Neuronal stem cell (in vitro differentiated cells): ENCODE measurements around the gene NPAS3.

Experiments used
- DNase-seq: peaks from one replicate; pipeline ENCODE4 v3.0.0-alpha.2; 2013; ENCODE audit warnings: low spot score
- H2AFZ ChIP-seq: one replicate; pipeline ENCODE4 v1.6.1; 2013; ENCODE audit warnings: mild to moderate bottlenecking, low read length, inconsistent platforms
- H2AK5ac ChIP-seq: 2 replicates; pipeline ENCODE4 v1.6.1; 2013; ENCODE audit warnings: low read depth, mild to moderate bottlenecking, inconsistent platforms, low read length, moderate library complexity, mixed read lengths
- H2BK120ac ChIP-seq: 2 replicates; pipeline ENCODE4 v1.6.1; 2013; ENCODE audit warnings: low read depth, mild to moderate bottlenecking, inconsistent platforms, low read length, moderate library complexity, mixed read lengths
- H2BK12ac ChIP-seq: one replicate; pipeline ENCODE4 v1.6.1; 2013; ENCODE audit warnings: low read length, inconsistent platforms
- H2BK15ac ChIP-seq: 2 replicates; pipeline ENCODE4 v1.6.1; 2013; ENCODE audit warnings: mild to moderate bottlenecking, low read length, inconsistent platforms, mixed read lengths
- H2BK5ac ChIP-seq: one replicate; pipeline ENCODE4 v1.6.1; 2013; ENCODE audit warnings: inconsistent platforms, mild to moderate bottlenecking, low read length, moderate library complexity
- H3K14ac ChIP-seq: one replicate; pipeline ENCODE4 v1.6.1; 2013; ENCODE audit warnings: low read length, inconsistent platforms
- H3K18ac ChIP-seq: 2 replicates; pipeline ENCODE4 v1.6.1; 2013; ENCODE audit warnings: low read length, inconsistent platforms
- H3K23ac ChIP-seq: 2 replicates; pipeline ENCODE4 v1.6.1; 2013; ENCODE audit warnings: low read depth, mild to moderate bottlenecking, mixed read lengths, low read length, inconsistent platforms; ENCODE audit not compliant: poor library complexity
- H3K27ac ChIP-seq: replicated peaks from 3 replicates; pipeline ENCODE4 v1.5.1; 2013; ENCODE audit warnings: low read length, inconsistent platforms
- H3K27me3 ChIP-seq, 3 experiments: 2 replicates each; pipeline ENCODE4 v1.6.1; 2013; ENCODE audit warnings: low read length in 3 of 3, mild to moderate bottlenecking in 2 of 3, inconsistent platforms in 1 of 3, low read depth in 1 of 3, mixed read lengths in 1 of 3, moderate library complexity in 1 of 3; ENCODE audit not compliant: control insufficient read depth in 3 of 3, insufficient read depth in 3 of 3
- H3K36me3 ChIP-seq, 2 donors: replicated peaks in 1 of 2; 2 replicates each; pipeline ENCODE4 v1.6.1; 2013; ENCODE audit warnings: low read length in 2 of 2; ENCODE audit not compliant: control insufficient read depth in 2 of 2, insufficient read depth in 2 of 2
- H3K4ac ChIP-seq: 2 replicates; pipeline ENCODE4 v1.6.1; 2013; ENCODE audit warnings: inconsistent platforms, mild to moderate bottlenecking, low read length, moderate library complexity
- H3K4me1 ChIP-seq, 2 donors: 1 replicate in 1 of 2; 2 replicates in 1 of 2; pipeline ENCODE4 v1.6.1; 2013; ENCODE audit warnings: low read length in 2 of 2, low read depth in 1 of 2; ENCODE audit not compliant: control insufficient read depth in 2 of 2, insufficient read depth in 1 of 2
- H3K4me2 ChIP-seq: one replicate; pipeline ENCODE4 v1.6.1; 2013; ENCODE audit warnings: mild to moderate bottlenecking, low read length, inconsistent platforms; ENCODE audit not compliant: insufficient read depth, poor library complexity, severe bottlenecking
- H3K4me3 ChIP-seq, 2 donors: 2 replicates each; pipeline ENCODE4 v1.5.1; 2013; ENCODE audit warnings: low read length in 2 of 2, mild to moderate bottlenecking in 2 of 2, inconsistent platforms in 1 of 2, moderate library complexity in 1 of 2
- H3K79me1 ChIP-seq: one replicate; pipeline ENCODE4 v1.6.1; 2013; ENCODE audit warnings: low read depth, mild to moderate bottlenecking, inconsistent platforms, low read length, moderate library complexity
- H3K9ac ChIP-seq: one replicate; pipeline ENCODE4 v1.6.1; 2013; ENCODE audit warnings: mild to moderate bottlenecking, low read depth, low read length, inconsistent platforms; ENCODE audit not compliant: poor library complexity
- H3K9me3 ChIP-seq, 2 donors: replicated peaks in 1 of 2; 2 replicates each; pipeline versions ENCODE3 to v1.6.1; 2013; ENCODE audit warnings: low read length in 2 of 2, mild to moderate bottlenecking in 2 of 2, inconsistent platforms in 1 of 2, low read depth in 1 of 2, mixed read lengths in 1 of 2, moderate library complexity in 1 of 2; ENCODE audit not compliant: control insufficient read depth in 2 of 2, insufficient read depth in 1 of 2
- H4K8ac ChIP-seq: one replicate; pipeline ENCODE4 v1.6.1; 2013; ENCODE audit warnings: low read depth, mild to moderate bottlenecking, inconsistent platforms, low read length, moderate library complexity
- H4K91ac ChIP-seq: one replicate; pipeline ENCODE4 v1.6.1; 2013; ENCODE audit warnings: low read length, low read depth, mild to moderate bottlenecking, inconsistent platforms; ENCODE audit not compliant: poor library complexity
- WGBS, 2 donors: extraction: QIAGEN DNeasy Blood & Tissue Kit; methylation state at CpG; one replicate each; pipeline ENCODE4 v1.1.7; 2013; ENCODE audit warnings: missing lambda C conversion rate in 2 of 2, mixed read lengths in 1 of 2; ENCODE audit not compliant: insufficient read length in 2 of 2, insufficient replicate concordance in 1 of 2; ENCODE audit errors: extremely low coverage in 2 of 2; 5-methylcytosine and 5-hydroxymethylcytosine counted together

The NPAS3 gene

GRCh38 chr14:32913725-32914124 lies 25.0 kb upstream of the NPAS3 start:
- Histone ChIP-seq H2BK15ac (no peak overlapping the region), H2AK5ac (no peak overlapping the region), H3K14ac (no peak overlapping the region), H3K4me1 (peaks cover 0 to 1% of the 10 kb centered on the region in 2 donors), H3K79me1 (no peaks in the 10 kb centered on the region), H3K23ac (no peak overlapping the region), H3K4me3 (no peak overlapping the region), H3K27ac (no peak overlapping the region), H3K18ac (no peak overlapping the region), H3K36me3 (no peaks in the 10 kb centered on the region), H2BK12ac (no peak overlapping the region), H3K4me2 (no peak overlapping the region), H4K91ac (no peak overlapping the region), H3K4ac (no peak overlapping the region), H4K8ac (no peak overlapping the region), H2BK5ac (no peak overlapping the region), H3K9me3 (peaks cover 4 to 7% of the 10 kb centered on the region in 2 donors), H2AFZ (no peak overlapping the region), H3K9ac (no peak overlapping the region), H2BK120ac (no peak overlapping the region), H3K27me3 (no peaks in the 10 kb centered on the region)
- DNase-seq: no peak
- WGBS, 2 donors: no CpG with 5 or more reads among the region's 3 CpGs

- no peak overlapping the region for H2BK5ac ChIP-seq
- H3K4ac ChIP-seq: no peak overlapping the region
- no peaks in the 10 kb centered on the region for H3K79me1 ChIP-seq
- H3K9me3 ChIP-seq: peaks cover 4 to 12% of the 10 kb centered on the region in 2 donors
- no peak overlapping the region for H2BK15ac ChIP-seq
- no peaks in the 10 kb centered on the region for H3K27me3 ChIP-seq
- no peak overlapping the region for H3K23ac ChIP-seq
- H3K4me3 ChIP-seq: no peak overlapping the region
- H4K8ac ChIP-seq: no peak overlapping the region
- no peak overlapping the region for H3K4me2 ChIP-seq
- H3K27ac ChIP-seq: no peak overlapping the region
- H3K14ac ChIP-seq: no peak overlapping the region
- WGBS, 2 donors: no CpG with 5 or more reads among the region's 6 CpGs
- H2AFZ ChIP-seq: no peak overlapping the region
- no peak overlapping the region for H2BK120ac ChIP-seq
- H3K4me1 ChIP-seq: peaks cover 0 to 1% of the 10 kb centered on the region in 2 donors
- no peak for DNase-seq
- no peak overlapping the region for H3K9ac ChIP-seq
- no peaks in the 10 kb centered on the region for H3K36me3 ChIP-seq
- H4K91ac ChIP-seq: no peak overlapping the region
- H2BK12ac ChIP-seq: no peak overlapping the region
- H2AK5ac ChIP-seq: no peak overlapping the region
- H3K18ac ChIP-seq: no peak overlapping the region
These were observed 24.3 kb upstream of the NPAS3 start for GRCh38 chr14:32914391-32914790.

GRCh38 chr14:32920696-32921276 lies 17.9 kb upstream of the NPAS3 start:
- H4K91ac ChIP-seq: no peak overlapping the region
- no peak overlapping the region for H3K4ac ChIP-seq
- no peak overlapping the region for H3K18ac ChIP-seq
- no peak overlapping the region for H3K27ac ChIP-seq
- H3K14ac ChIP-seq: no peak overlapping the region
- H2AK5ac ChIP-seq: no peak overlapping the region
- H4K8ac ChIP-seq: no peak overlapping the region
- no peak overlapping the region for H2BK12ac ChIP-seq
- no peak overlapping the region for H2BK120ac ChIP-seq
- no peak overlapping the region for H3K23ac ChIP-seq
- H3K9me3 ChIP-seq: peaks cover 4 to 13% of the 10 kb centered on the region in 2 donors
- H3K79me1 ChIP-seq: no peaks in the 10 kb centered on the region
- no peaks in the 10 kb centered on the region for H3K4me1 ChIP-seq
- H3K9ac ChIP-seq: no peak overlapping the region
- no peak overlapping the region for H3K4me2 ChIP-seq
- no peaks in the 10 kb centered on the region for H3K27me3 ChIP-seq
- no CpG with 5 or more reads among the region's 6 CpGs for WGBS, 2 donors
- H3K4me3 ChIP-seq: no peak overlapping the region
- no peak overlapping the region for H2BK5ac ChIP-seq
- no peak overlapping the region for H2AFZ ChIP-seq
- no peak overlapping the region for H2BK15ac ChIP-seq
- H3K36me3 ChIP-seq: no peaks in the 10 kb centered on the region
- DNase-seq: no peak

GRCh38 chr14:32925439-32925838 lies 13.2 kb upstream of the NPAS3 start:
- no peak overlapping the region for H2BK120ac ChIP-seq
- DNase-seq: no peak
- H2BK5ac ChIP-seq: no peak overlapping the region
- H3K4me3 ChIP-seq: no peak overlapping the region
- H4K91ac ChIP-seq: no peak overlapping the region
- H4K8ac ChIP-seq: no peak overlapping the region
- H3K79me1 ChIP-seq: no peaks in the 10 kb centered on the region
- H3K9me3 ChIP-seq: no peaks in the 10 kb centered on the region
- H3K36me3 ChIP-seq: no peaks in the 10 kb centered on the region
- no peak overlapping the region for H3K14ac ChIP-seq
- no peaks in the 10 kb centered on the region for H3K27me3 ChIP-seq
- no peak overlapping the region for H2AFZ ChIP-seq
- no peak overlapping the region for H3K9ac ChIP-seq
- no peak overlapping the region for H3K4me2 ChIP-seq
- H3K4me1 ChIP-seq: no peaks in the 10 kb centered on the region
- H3K4ac ChIP-seq: no peak overlapping the region
- H2BK15ac ChIP-seq: no peak overlapping the region
- H2AK5ac ChIP-seq: no peak overlapping the region
- H3K18ac ChIP-seq: no peak overlapping the region
- H2BK12ac ChIP-seq: no peak overlapping the region
- H3K23ac ChIP-seq: no peak overlapping the region
- H3K27ac ChIP-seq: no peak overlapping the region
